ENCODE measurements around the gene ERF. TPM values are rescaled to one million over a fixed set of nuclear protein-coding genes. Genes with fewer than 3 reads are reported as not detected.

The ERF gene
- total and polyA plus RNA-seq, 2 donors (not counting 1 experiment from before 2014, with no cell fraction given): 48.6 to 51.5 TPM

DNA sequence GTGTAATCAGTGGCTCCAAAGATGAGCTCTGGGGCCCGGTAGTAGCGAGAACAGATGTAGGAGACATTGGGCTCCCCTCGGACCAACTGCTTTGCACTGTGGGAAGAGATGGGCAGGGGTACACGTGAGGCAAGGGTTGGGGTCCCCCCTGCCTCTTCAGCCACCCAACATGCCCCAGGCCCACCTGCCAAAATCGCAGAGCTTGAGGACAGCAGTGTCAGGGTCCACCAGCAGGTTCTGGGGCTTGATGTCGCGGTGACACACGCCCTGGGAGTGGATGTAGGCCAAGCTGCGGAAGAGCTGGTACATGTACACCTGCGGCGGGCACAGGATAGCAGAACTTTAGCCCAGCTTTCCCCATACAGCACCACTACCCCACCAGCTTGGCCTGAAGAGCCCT, 20.6 kb downstream of the ERF start:
- CTCF ChIA-PET: interaction anchor here (1.1 to 1.6 kb wide), 3 partner anchors 10 to 101 kb away, joined by 3 to 4 read pairs (median 3); no protein-coding TSS in a partner anchor
- Histone ChIP-seq H4K20me1 (ENCODE audit: control insufficient read depth, insufficient read depth, low read length, poor library complexity, severe bottlenecking) (peaks cover 90% of the 10 kb centered on the region), H3K4me2 (replicated peaks; ENCODE audit: low read depth, low read length, poor library complexity, severe bottlenecking) (no peak overlapping the region), H3K4me3 (ENCODE audit: control extremely low read depth in 1 of 5, extremely low read depth in 1 of 5, insufficient read depth in 1 of 5, low read depth in 2 of 5, low read length in 4 of 5) (no peak overlapping the region), H3K9ac (ENCODE audit: low read length) (no peak overlapping the region), H3K79me2 (ENCODE audit: control insufficient read depth, insufficient read depth, low read length) (peaks cover 42% of the 10 kb centered on the region), H3K9me3 (ENCODE audit: control extremely low read depth in 1 of 3, control insufficient read depth in 2 of 3, insufficient read depth in 1 of 3, low read length in 2 of 3) (no peaks in the 10 kb centered on the region), H3K4me1 (ENCODE audit: control insufficient read depth in 2 of 2, insufficient read depth in 2 of 2, low read length in 2 of 2) (peaks cover 0 to 4% of the 10 kb centered on the region in 2 donors), H3K36me3 (replicated peaks in 1 of 2; ENCODE audit: control extremely low read depth in 1 of 2, control insufficient read depth in 1 of 2, extremely low read depth in 1 of 2, insufficient read depth in 2 of 2, low read length in 1 of 2) (peaks cover 3 to 83% of the 10 kb centered on the region in 2 experiments), H3K27me3 (replicated peaks in 1 of 4; ENCODE audit: control extremely low read depth in 1 of 4, control insufficient read depth in 3 of 4, insufficient read depth in 4 of 4, low read length in 3 of 4) (no peaks in the 10 kb centered on the region), H3K27ac (ENCODE audit: low read length in 2 of 2) (no peak overlapping the region), H2AFZ (ENCODE audit: insufficient read depth, low read depth, low read length, poor library complexity, severe bottlenecking) (no peak overlapping the region)
- POLR2A ChIA-PET: no interaction called here
- Mint-ChIP-seq H3K27me3 (no peaks in the 10 kb centered on the region), H3K9me3 (ENCODE audit: insufficient read depth) (no peaks in the 10 kb centered on the region), H3K4me1 (peaks cover 11% of the 10 kb centered on the region), H3K4me3 (no peak overlapping the region), H3K27ac (no peak overlapping the region)
- no peak for DNase-seq
- 96% methylated on average over 11 of the region's 11 CpGs for WGBS (ENCODE audit: insufficient coverage)
- intact Hi-C loops (cut with micrococcal nuclease): no loop called here
- TF ChIP-seq, protein P1, sequence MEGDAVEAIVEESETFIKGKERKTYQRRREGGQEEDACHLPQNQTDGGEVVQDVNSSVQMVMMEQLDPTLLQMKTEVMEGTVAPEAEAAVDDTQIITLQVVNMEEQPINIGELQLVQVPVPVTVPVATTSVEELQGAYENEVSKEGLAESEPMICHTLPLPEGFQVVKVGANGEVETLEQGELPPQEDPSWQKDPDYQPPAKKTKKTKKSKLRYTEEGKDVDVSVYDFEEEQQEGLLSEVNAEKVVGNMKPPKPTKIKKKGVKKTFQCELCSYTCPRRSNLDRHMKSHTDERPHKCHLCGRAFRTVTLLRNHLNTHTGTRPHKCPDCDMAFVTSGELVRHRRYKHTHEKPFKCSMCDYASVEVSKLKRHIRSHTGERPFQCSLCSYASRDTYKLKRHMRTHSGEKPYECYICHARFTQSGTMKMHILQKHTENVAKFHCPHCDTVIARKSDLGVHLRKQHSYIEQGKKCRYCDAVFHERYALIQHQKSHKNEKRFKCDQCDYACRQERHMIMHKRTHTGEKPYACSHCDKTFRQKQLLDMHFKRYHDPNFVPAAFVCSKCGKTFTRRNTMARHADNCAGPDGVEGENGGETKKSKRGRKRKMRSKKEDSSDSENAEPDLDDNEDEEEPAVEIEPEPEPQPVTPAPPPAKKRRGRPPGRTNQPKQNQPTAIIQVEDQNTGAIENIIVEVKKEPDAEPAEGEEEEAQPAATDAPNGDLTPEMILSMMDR (IDR thresholded peaks at IDR 0.05): no peak
- TF ChIP-seq EZH2 (IDR thresholded peaks at IDR 0.05; ENCODE audit: borderline replicate concordance, insufficient read depth, low read depth, low read length, poor library complexity, severe bottlenecking): no peak
- ATAC-seq (ENCODE audit: low read depth): no peak

DNA sequence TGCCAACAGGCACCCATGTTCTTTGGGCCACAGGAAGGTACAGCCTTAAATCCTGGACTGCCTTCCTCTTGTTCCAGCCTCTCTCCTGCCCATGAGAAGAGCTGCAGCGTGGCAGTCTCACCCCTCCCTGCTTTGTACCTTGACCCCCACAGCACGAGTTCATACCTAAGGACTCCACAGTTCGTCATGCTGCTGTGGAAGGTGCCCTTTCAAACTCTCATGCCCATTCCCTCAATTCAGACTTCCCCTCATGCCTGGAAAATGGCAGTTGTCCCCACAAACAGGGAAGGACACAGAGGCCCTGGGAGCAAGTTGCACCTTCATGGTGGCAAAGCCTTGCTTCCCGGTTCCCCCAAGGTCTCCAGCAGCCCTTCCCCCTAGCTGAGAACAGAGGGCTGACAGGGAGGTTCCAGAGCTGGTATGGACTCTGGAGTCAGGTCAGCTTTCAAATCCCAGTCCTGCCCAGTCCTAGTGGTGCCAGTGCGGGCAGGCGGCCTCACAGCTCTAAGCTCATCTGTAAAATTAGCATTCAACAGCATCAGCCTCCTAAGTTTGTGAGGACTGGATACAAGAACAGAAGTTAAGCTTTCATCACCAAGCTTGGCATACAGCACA, 21.1 kb downstream of the ERF start:
- TF ChIP-seq, protein P1 (IDR thresholded peaks at IDR 0.05): no peak
- TF ChIP-seq EZH2 (IDR thresholded peaks at IDR 0.05; ENCODE audit: borderline replicate concordance, insufficient read depth, low read depth, low read length, poor library complexity, severe bottlenecking): no peak
- no peak overlapping the region for H3K4me3 ChIP-seq (ENCODE audit: control extremely low read depth in 1 of 5, extremely low read depth in 1 of 5, insufficient read depth in 1 of 5, low read depth in 2 of 5, low read length in 4 of 5)
- no peaks in the 10 kb centered on the region for H3K4me1 ChIP-seq (ENCODE audit: control insufficient read depth in 2 of 2, insufficient read depth in 2 of 2, low read length in 2 of 2)
- no peak overlapping the region for H3K9ac ChIP-seq (ENCODE audit: low read length)
- Mint-ChIP-seq H3K27ac (peak overlapping the region; percentile 15), H3K27me3 (no peaks in the 10 kb centered on the region), H3K4me1 (peaks cover 7% of the 10 kb centered on the region), H3K9me3 (ENCODE audit: insufficient read depth) (no peaks in the 10 kb centered on the region), H3K4me3 (no peak overlapping the region)
- H3K27me3 ChIP-seq (replicated peaks in 1 of 4; ENCODE audit: control extremely low read depth in 1 of 4, control insufficient read depth in 3 of 4, insufficient read depth in 4 of 4, low read length in 3 of 4): no peaks in the 10 kb centered on the region
- H3K4me2 ChIP-seq (replicated peaks; ENCODE audit: low read depth, low read length, poor library complexity, severe bottlenecking): no peak overlapping the region
- peaks cover 39% of the 10 kb centered on the region for H3K79me2 ChIP-seq (ENCODE audit: control insufficient read depth, insufficient read depth, low read length)
- intact Hi-C loops (cut with micrococcal nuclease): no loop called here
- H2AFZ ChIP-seq (ENCODE audit: insufficient read depth, low read depth, low read length, poor library complexity, severe bottlenecking): no peak overlapping the region
- no peak for DNase-seq
- peaks cover 90% of the 10 kb centered on the region for H4K20me1 ChIP-seq (ENCODE audit: control insufficient read depth, insufficient read depth, low read length, poor library complexity, severe bottlenecking)
- ChIA-PET CTCF (interaction anchor here (0.7 to 1.2 kb wide), 6 partner anchors 11 to 125 kb away, joined by 3 to 4 read pairs (median 3); partner anchors contain the start of gene ZNF526), POLR2A (interaction anchor here (0.5 to 1.1 kb wide), 2 partner anchors 9 to 141 kb away, joined by 3 read pairs; partner anchors contain the start of gene GSK3A)
- no peak overlapping the region for H3K27ac ChIP-seq (ENCODE audit: low read length in 2 of 2)
- H3K9me3 ChIP-seq (ENCODE audit: control extremely low read depth in 1 of 3, control insufficient read depth in 2 of 3, insufficient read depth in 1 of 3, low read length in 2 of 3): no peaks in the 10 kb centered on the region
- ATAC-seq (ENCODE audit: low read depth): no peak
- H3K36me3 ChIP-seq (replicated peaks in 1 of 2; ENCODE audit: control extremely low read depth in 1 of 2, control insufficient read depth in 1 of 2, extremely low read depth in 1 of 2, insufficient read depth in 2 of 2, low read length in 1 of 2): peaks cover 3 to 79% of the 10 kb centered on the region in 2 experiments
- WGBS (ENCODE audit: insufficient coverage): 99% methylated on average over 4 of the region's 6 CpGs

All from B cell (primary cell).